ENCODE data around the gene PPHLN1. TPM values are rescaled to one million over a fixed set of nuclear protein-coding genes. Genes with fewer than 3 reads are reported as not detected.

Gene PPHLN1
- total and polyA plus RNA-seq, 7 experiments from 2014 or later, result 89.1 to 182 (median 90.9) TPM

DNA sequence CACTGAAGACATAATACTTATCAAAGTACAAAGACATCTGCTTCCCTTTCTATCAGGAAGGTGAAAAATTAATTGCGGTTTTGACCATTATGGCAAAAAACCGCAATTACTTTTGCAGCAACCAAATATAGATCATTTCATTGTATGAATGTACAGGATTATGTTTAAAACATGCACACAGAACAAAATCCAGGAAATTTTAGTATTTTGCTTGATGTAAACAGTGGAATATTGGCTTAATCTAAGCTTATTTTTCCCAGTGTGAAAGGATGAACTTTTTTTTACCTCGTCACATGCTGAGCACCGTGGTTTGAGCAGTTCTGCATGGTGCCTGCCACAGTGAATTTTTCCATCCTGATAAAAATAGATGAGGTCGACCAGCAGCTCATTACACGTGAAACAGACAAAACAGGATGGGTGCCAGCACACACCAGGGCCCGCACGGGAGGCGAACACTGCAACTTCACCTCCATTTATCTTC, 142.4 kb downstream of the PPHLN1 start:
- POLR2A ChIA-PET, result no interaction called here
- Mint-ChIP-seq H3K27ac (no peak overlapping the region), H3K4me3 (peak overlapping the region in 5 of 10 donors; percentile 6 to 71 (median 20)), H3K27me3 (peaks cover 10 to 54% (median 34%) of the 10 kb centered on the region in 5 donors), H3K9me3 (peaks cover 0 to 11% (median 0%) of the 10 kb centered on the region in 11 donors), H3K36me3 (peaks cover 0 to 6% (median 0%) of the 10 kb centered on the region in 5 donors), H3K4me1 (peaks cover 9 to 22% (median 19%) of the 10 kb centered on the region in 7 donors)
- no peaks in the 10 kb centered on the region for H3K36me3 ChIP-seq (ENCODE audit: control insufficient read depth in 2 of 3, insufficient read depth in 3 of 3, low read length in 3 of 3)
- peaks cover 0 to 4% of the 10 kb centered on the region in 2 donors for H3K4me1 ChIP-seq (ENCODE audit: control insufficient read depth in 2 of 2, insufficient read depth in 2 of 2, low read length in 2 of 2)
- H3K27ac ChIP-seq (ENCODE audit: low read depth, low read length), result no peak overlapping the region
- H3K27me3 ChIP-seq (ENCODE audit: control insufficient read depth in 2 of 2, insufficient read depth in 2 of 2, low read length in 2 of 2), result no peaks in the 10 kb centered on the region
- no peaks in the 10 kb centered on the region for H3K9me3 ChIP-seq (ENCODE audit: control insufficient read depth in 2 of 3, low read length in 3 of 3)
- intact Hi-C loops (cut with micrococcal nuclease), result no loop called here
- CTCF ChIA-PET, result no interaction called here
- H3K4me3 ChIP-seq (ENCODE audit: low read length), result no peak overlapping the region
- DNase-seq, result peak in 1 of 9 donors; percentile 6
- ATAC-seq, result no peak

DNA sequence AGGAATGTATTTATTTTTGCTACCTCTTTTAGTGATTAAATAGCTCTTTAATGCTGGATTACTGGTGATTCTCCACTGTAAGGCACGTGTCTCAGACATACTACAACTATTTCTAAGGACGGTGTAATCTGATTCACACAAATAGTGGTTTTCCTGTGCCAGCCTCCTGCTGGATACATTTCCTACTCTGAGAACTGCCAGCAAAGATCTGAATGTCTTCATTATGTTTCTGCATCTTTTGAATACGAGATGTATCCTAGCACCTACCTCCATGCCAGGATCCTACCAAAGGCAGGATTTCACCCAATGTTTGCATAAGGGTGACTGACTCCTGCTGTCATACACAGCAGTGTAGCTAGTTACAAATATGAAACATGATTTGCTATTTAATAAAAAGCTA, 143.0 kb downstream of the PPHLN1 start:
- Histone ChIP-seq H3K36me3 (ENCODE audit: control insufficient read depth in 2 of 3, insufficient read depth in 3 of 3, low read length in 3 of 3) (no peaks in the 10 kb centered on the region), H3K4me3 (ENCODE audit: low read length) (peak overlapping the region; percentile 4), H3K27ac (ENCODE audit: low read depth, low read length) (no peak overlapping the region), H3K27me3 (ENCODE audit: control insufficient read depth in 2 of 2, insufficient read depth in 2 of 2, low read length in 2 of 2) (no peaks in the 10 kb centered on the region), H3K9me3 (ENCODE audit: control insufficient read depth in 2 of 3, low read length in 3 of 3) (no peaks in the 10 kb centered on the region), H3K4me1 (ENCODE audit: control insufficient read depth in 2 of 2, insufficient read depth in 2 of 2, low read length in 2 of 2) (peaks cover 0 to 4% of the 10 kb centered on the region in 2 donors)
- POLR2A ChIA-PET, result no interaction called here
- H3K4me1 Mint-ChIP-seq, result peaks cover 9 to 22% (median 19%) of the 10 kb centered on the region in 7 donors
- intact Hi-C loops (cut with micrococcal nuclease), result no loop called here
- no peak for DNase-seq
- CTCF ChIA-PET, result no interaction called here
- H3K9me3 Mint-ChIP-seq, result peaks cover 0 to 11% (median 0%) of the 10 kb centered on the region in 11 donors
- peak overlapping the region in 1 of 9 donors; percentile 1 for H3K27ac Mint-ChIP-seq
- peak overlapping the region in 8 of 10 donors; percentile 8 to 82 (median 64) for H3K4me3 Mint-ChIP-seq
- peaks cover 0 to 6% (median 0%) of the 10 kb centered on the region in 5 donors for H3K36me3 Mint-ChIP-seq
- peak; percentile 26 for ATAC-seq
- H3K27me3 Mint-ChIP-seq, result peaks cover 12 to 54% (median 34%) of the 10 kb centered on the region in 5 donors

DNA sequence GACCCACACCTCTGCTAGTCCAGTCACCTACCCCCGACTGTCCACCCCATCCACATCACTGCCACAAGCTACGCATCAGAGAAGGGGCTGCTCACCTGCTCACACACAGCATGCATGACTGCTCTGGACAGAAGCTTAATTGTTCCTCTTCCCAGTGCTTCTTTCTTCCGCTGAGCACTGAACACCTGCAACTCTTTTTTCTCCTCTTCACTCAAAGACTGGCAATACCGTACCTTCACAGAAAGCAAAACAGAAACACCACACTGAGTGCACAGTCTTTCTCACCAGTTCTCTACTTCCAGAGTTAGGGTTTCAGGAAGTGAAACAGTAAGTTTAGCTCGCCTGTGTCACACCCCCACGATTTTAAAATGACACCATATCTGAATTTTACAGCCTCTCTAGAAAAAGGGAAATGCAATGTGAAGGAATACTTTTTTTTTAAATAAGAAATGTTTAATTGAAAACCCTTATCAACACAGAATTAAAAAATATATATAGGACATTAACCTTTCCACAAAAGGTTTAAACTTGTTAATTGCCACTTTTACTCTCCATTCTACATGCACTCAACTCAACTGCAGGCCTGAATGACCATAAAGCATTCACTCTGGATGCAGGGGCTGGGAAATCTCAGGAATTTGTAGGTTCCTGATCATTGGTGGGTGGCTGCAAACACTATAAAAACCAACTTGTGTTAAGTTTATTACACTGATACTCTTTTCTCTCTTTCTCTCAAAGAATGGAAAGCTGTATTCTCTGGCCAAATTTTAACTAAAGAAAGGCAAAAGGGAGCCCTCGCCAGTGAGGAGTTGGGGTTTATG, 143.6 kb downstream of the PPHLN1 start:
- H3K27ac Mint-ChIP-seq, result peak overlapping the region in 3 of 9 donors; percentile 1 to 47 (median 22)
- intact Hi-C loops (cut with micrococcal nuclease), result no loop called here
- Histone ChIP-seq H3K4me1 (ENCODE audit: control insufficient read depth in 2 of 2, insufficient read depth in 2 of 2, low read length in 2 of 2) (peaks cover 0 to 4% of the 10 kb centered on the region in 2 donors), H3K4me3 (ENCODE audit: low read length) (peak overlapping the region; percentile 4), H3K9me3 (ENCODE audit: control insufficient read depth in 2 of 3, low read length in 3 of 3) (no peaks in the 10 kb centered on the region), H3K27ac (ENCODE audit: low read depth, low read length) (no peak overlapping the region), H3K36me3 (ENCODE audit: control insufficient read depth in 2 of 3, insufficient read depth in 3 of 3, low read length in 3 of 3) (no peaks in the 10 kb centered on the region), H3K27me3 (ENCODE audit: control insufficient read depth in 2 of 2, insufficient read depth in 2 of 2, low read length in 2 of 2) (no peaks in the 10 kb centered on the region)
- H3K36me3 Mint-ChIP-seq, result peaks cover 0 to 6% (median 0%) of the 10 kb centered on the region in 5 donors
- CTCF ChIA-PET, result no interaction called here
- peak overlapping the region; percentile 1 to 82 (median 60) for H3K4me3 Mint-ChIP-seq
- peak; percentile 85 for ATAC-seq
- H3K27me3 Mint-ChIP-seq, result peaks cover 13 to 54% (median 34%) of the 10 kb centered on the region in 5 donors
- peak in 2 of 9 donors; percentile 10 to 11 for DNase-seq
- peaks cover 0 to 11% (median 0%) of the 10 kb centered on the region in 11 donors for H3K9me3 Mint-ChIP-seq
- peaks cover 9 to 22% (median 19%) of the 10 kb centered on the region in 7 donors for H3K4me1 Mint-ChIP-seq
- POLR2A ChIA-PET, result no interaction called here

DNA sequence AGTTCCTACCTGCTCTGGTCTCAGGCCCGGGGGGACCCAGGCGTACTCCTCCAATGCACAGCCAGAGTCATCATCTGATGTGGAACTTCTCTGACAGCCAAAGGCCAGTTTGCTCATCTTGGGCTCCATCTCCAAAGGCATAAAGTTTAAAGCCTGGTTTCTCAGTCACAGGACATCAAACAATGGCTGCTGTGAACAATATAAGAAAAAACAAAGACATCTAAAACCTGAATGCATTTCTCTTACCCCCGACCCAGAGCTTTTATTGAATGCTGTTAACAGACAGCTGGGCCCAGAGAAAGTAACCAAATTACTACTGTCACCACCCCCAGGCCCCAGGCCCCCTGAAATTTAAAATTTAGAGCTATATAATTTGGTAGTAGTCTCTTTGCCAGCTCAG, 146.4 kb downstream of the PPHLN1 start:
- Histone ChIP-seq H3K9me3 (ENCODE audit: control insufficient read depth in 2 of 3, low read length in 3 of 3) (no peaks in the 10 kb centered on the region), H3K4me1 (ENCODE audit: control insufficient read depth in 2 of 2, insufficient read depth in 2 of 2, low read length in 2 of 2) (peaks cover 0 to 4% of the 10 kb centered on the region in 2 donors), H3K27me3 (ENCODE audit: control insufficient read depth in 2 of 2, insufficient read depth in 2 of 2, low read length in 2 of 2) (no peaks in the 10 kb centered on the region), H3K36me3 (ENCODE audit: control insufficient read depth in 2 of 3, insufficient read depth in 3 of 3, low read length in 3 of 3) (no peaks in the 10 kb centered on the region), H3K4me3 (ENCODE audit: low read length) (no peak overlapping the region), H3K27ac (ENCODE audit: low read depth, low read length) (no peak overlapping the region)
- Mint-ChIP-seq H3K9me3 (peaks cover 0 to 5% (median 0%) of the 10 kb centered on the region in 11 donors), H3K4me1 (peaks cover 9 to 22% (median 19%) of the 10 kb centered on the region in 7 donors), H3K27me3 (peaks cover 13 to 48% (median 16%) of the 10 kb centered on the region in 5 donors), H3K27ac (no peak overlapping the region), H3K36me3 (peaks cover 0 to 3% (median 0%) of the 10 kb centered on the region in 5 donors), H3K4me3 (no peak overlapping the region)
- ATAC-seq, result no peak
- DNase-seq, result no peak
- intact Hi-C loops (cut with micrococcal nuclease), result no loop called here
- ChIA-PET CTCF (no interaction called here), POLR2A (no interaction called here)

DNA sequence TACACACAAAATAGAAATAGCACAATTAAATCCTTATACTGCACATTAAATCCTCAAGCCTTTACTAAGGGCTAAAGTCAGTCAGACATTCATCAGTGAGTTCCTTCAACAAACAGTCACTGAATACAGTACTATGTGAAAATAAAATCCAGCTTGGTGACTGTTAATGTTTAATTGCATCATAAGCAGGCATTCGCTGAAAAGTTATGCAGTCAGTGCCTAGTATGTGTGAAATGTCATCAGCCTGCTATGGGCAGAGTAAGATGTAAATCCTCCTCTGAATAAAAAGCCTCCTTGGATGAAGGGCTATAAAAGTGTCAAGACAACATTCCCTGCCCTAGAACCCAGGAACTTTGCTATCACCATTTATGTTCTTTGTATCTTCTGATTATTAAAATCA, 147.2 kb downstream of the PPHLN1 start:
- DNase-seq (no peak), ATAC-seq (no peak)
- POLR2A ChIA-PET, result no interaction called here
- peaks cover 0 to 3% (median 0%) of the 10 kb centered on the region in 5 donors for H3K36me3 Mint-ChIP-seq
- H3K27ac Mint-ChIP-seq, result no peak overlapping the region
- Histone ChIP-seq H3K36me3 (ENCODE audit: control insufficient read depth in 2 of 3, insufficient read depth in 3 of 3, low read length in 3 of 3) (no peaks in the 10 kb centered on the region), H3K4me1 (ENCODE audit: control insufficient read depth in 2 of 2, insufficient read depth in 2 of 2, low read length in 2 of 2) (peaks cover 0 to 4% of the 10 kb centered on the region in 2 donors), H3K4me3 (ENCODE audit: low read length) (no peak overlapping the region), H3K27me3 (ENCODE audit: control insufficient read depth in 2 of 2, insufficient read depth in 2 of 2, low read length in 2 of 2) (no peaks in the 10 kb centered on the region), H3K9me3 (ENCODE audit: control insufficient read depth in 2 of 3, low read length in 3 of 3) (no peaks in the 10 kb centered on the region), H3K27ac (ENCODE audit: low read depth, low read length) (no peak overlapping the region)
- CTCF ChIA-PET, result no interaction called here
- intact Hi-C loops (cut with micrococcal nuclease), result no loop called here
- H3K27me3 Mint-ChIP-seq, result peaks cover 17 to 49% (median 19%) of the 10 kb centered on the region in 5 donors
- H3K4me1 Mint-ChIP-seq, result peaks cover 9 to 21% (median 19%) of the 10 kb centered on the region in 7 donors
- H3K4me3 Mint-ChIP-seq, result no peak overlapping the region
- peaks cover 0 to 4% (median 0%) of the 10 kb centered on the region in 11 donors for H3K9me3 Mint-ChIP-seq

DNA sequence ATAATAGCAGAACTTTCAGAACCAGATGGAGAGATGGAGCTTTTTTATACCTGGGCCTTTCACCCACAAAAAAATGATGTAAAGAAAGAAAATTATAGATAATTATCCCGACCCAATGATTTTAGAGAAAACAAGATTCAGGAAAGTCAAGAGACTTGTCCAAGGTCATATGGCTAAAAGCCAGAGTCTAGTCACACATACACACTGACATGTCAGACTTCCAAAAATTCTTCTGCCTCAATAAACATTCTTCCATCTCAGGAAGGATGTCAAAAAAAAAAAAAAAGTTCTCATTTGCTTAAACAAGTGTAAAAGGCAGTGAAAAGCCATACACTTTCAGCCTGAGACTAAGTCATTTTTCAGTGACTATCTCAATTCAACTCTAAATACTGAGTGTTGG, 147.6 kb downstream of the PPHLN1 start:
- intact Hi-C loops (cut with micrococcal nuclease), result no loop called here
- Histone ChIP-seq H3K36me3 (ENCODE audit: control insufficient read depth in 2 of 3, insufficient read depth in 3 of 3, low read length in 3 of 3) (no peaks in the 10 kb centered on the region), H3K9me3 (ENCODE audit: control insufficient read depth in 2 of 3, low read length in 3 of 3) (no peaks in the 10 kb centered on the region), H3K4me1 (ENCODE audit: control insufficient read depth in 2 of 2, insufficient read depth in 2 of 2, low read length in 2 of 2) (peaks cover 0 to 4% of the 10 kb centered on the region in 2 donors), H3K27me3 (ENCODE audit: control insufficient read depth in 2 of 2, insufficient read depth in 2 of 2, low read length in 2 of 2) (no peaks in the 10 kb centered on the region), H3K27ac (ENCODE audit: low read depth, low read length) (no peak overlapping the region), H3K4me3 (ENCODE audit: low read length) (no peak overlapping the region)
- CTCF ChIA-PET, result no interaction called here
- peaks cover 17 to 49% (median 19%) of the 10 kb centered on the region in 5 donors for H3K27me3 Mint-ChIP-seq
- POLR2A ChIA-PET, result no interaction called here
- H3K27ac Mint-ChIP-seq, result no peak overlapping the region
- peaks cover 8 to 18% (median 16%) of the 10 kb centered on the region in 7 donors for H3K4me1 Mint-ChIP-seq
- peaks cover 0 to 3% (median 0%) of the 10 kb centered on the region in 5 donors for H3K36me3 Mint-ChIP-seq
- DNase-seq (no peak), ATAC-seq (no peak)
- peaks cover 0 to 1% (median 0%) of the 10 kb centered on the region in 11 donors for H3K9me3 Mint-ChIP-seq
- H3K4me3 Mint-ChIP-seq, result no peak overlapping the region
